Activated CD4-positive, alpha-beta T cell treated with anti-CD3 and anti-CD28 coated beads, Interleukin-2, Interleukin-6, amounts not matched to agents 100 ng/mL and 50 ng/mL, durations not matched to agents 16 hours and 8 hours (primary cell): ENCODE results near the gene ATG101.

ENCODE experiments used
- DNase-seq: peaks from one replicate; pipeline ENCODE4 v3.0.0-alpha.2; 2020

ATG101 gene

DNA sequence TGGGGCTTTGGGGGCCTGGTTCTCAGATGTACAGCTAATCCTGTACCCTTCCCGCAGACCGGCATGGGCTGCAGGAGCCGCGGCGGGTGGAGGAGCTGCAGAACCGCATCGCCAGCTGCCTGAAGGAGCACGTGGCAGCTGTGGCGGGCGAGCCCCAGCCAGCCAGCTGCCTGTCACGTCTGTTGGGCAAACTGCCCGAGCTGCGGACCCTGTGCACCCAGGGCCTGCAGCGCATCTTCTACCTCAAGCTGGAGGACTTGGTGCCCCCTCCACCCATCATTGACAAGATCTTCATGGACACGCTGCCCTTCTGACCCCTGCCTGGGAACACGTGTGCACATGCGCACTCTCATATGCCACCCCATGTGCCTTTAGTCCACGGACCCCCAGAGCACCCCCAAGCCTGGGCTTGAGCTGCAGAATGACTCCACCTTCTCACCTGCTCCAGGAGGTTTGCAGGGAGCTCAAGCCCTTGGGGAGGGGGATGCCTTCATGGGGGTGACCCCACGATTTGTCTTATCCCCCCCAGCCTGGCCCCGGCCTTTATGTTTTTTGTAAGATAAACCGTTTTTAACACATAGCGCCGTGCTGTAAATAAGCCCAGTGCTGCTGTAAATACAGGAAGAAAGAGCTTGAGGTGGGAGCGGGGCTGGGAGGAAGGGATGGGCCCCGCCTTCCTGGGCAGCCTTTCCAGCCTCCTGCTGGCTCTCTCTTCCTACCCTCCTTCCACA, 11.0 kb upstream of the ATG101 start:
- DNase-seq: no peak

DNA sequence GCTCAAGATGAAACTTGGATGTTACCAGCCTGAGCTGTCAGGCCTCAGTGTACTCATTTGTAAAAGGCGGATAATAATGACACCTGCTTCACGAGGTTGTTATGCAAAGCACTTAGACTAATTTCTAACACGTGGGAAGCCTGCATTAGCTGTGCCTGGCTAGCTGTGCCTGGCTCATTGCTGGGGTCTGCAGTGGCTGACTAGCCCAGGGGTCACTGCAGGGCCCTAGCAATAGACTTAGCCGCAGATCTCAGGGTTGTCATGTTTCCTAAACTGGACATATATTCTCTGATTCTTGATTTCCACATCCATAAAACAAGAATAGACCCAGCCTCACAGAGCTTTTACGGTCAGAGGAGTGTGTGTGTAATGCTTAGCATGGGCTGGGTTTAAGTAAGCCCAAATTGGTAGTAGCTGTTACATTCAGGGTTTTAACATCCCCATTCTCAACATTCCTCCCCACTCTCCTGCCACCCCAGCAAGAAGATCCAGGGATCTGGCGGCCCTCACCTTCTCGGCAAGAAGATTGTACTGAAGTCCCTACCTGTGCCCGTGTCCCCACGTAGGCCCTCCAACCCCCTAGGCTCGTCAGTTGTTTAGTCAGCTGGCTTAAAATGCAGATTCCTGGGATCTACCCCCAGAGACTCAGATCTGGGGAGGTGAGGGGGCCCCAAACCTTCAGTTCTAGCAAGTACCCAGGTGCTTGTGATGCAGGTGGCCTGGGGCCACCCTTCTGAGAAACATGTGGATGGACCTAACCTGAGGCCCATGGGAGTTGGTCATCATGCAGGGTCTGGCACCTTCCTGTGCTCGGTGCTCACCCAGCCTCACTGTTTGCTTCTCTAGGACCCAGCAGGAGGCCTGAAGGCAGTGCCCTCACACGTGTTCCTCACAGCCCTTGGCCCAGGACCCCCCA, 9.9 kb upstream of the ATG101 start:
- DNase-seq: no peak

DNA sequence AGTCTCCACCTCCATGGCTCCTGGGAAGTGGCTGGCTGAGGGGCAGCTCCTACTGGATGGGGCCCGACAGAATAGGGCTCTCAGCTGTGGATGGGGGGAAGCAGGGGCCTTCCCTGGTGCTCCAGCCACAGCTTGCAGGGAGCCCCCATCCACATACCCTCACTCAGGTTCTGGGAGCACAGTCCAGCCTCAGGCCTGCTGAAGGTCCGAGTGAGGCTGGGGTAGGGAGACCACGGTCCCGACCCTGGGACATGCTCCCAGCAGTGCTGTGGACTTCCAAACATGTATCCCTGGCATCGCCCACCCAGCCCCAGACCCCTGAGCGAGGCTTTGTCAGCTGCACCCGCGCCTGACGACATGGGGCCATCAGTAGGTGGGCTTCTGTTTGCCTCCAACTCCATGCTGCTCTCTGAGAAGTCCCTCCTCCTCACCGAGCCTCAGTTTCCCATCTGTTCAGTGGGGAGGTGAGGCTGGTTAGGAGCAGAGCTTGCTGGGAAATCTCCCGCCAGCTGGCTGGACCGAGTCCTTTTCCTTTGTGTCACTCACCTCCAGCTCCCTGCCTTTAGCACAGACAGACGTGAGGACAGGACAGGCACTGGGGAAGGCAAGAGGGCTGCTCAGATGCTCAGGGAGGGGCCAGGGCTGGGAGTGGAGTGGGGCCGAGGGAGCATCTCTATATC, 9.1 kb upstream of the ATG101 start:
- DNase-seq: no peak

DNA sequence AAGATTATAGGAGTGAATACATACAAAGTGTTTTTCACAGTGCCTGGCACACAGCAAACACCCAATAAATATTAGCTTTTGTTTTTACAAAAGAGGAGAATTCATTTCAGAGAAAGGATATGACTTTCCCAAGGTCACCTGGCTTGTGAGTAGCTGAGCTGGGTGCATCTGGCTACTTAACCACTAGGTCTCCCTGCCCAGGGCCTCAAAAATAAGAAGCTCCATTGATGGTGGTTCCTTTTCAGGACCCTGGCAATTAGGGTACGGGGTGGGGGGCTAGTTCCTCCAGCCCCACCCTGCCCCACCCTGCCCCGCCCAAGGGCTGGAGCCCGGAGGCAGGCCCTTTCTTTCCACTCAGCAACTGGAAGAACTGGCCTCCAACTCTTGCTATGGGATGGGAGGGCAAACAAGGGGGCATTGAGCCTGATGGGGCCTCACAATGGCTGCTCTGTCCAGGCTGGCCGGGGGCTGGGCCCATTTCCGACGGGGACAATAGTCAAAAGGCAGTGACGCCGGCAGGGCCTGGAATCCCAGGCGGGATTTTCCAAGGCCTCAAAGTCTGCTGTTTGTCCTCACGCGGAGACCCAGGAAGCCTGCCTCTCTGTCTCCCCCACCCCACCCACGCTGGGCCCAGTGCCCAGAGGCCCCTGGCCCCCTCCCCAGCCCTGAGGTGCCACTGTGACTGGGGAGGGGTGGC, 8.2 kb upstream of the ATG101 start:
- DNase-seq: no peak

DNA sequence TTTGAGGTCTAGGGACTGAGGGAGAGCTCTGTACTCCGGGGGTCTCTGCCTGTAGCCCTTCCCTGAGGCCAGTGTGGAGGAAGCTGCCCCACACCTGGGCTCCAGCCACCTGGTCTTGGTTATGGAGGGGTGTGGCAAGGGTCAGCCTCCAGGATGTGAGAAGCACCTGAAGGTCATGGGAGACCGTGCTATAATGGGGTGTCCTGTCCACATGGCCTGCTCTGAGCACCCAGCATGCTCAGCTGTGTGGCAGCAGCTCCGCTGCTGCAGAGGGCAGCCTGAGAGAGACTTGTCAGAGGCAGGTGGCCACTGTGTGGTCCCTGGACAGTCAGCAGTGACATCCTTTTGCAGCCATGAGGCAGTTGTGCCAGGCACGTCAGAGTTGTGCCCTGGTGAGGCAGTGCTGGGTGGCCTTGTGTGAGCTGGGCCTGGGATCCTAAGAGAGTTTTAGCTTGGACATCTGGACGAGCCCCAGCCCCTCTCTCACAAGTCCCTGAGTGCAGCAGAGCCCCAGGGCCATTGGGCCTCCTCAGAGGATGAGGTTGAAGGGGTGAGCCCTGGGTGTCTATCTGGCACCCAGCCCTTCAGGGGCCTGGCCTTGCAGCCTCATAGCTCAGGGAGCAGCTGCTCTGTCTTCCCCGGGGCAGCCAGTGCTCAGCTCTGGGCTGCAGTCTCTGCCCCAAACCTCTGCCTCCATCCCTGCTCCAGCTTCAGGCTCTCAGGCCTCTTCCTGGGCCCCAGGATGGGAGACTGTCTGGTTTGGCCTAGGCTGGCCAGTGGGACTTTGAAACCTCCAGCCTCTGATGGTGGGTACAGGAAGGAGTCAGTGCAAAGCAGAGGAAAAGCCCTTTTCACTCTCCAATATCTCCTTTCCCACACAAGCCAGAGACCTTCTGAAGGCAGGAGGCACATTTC, 7.4 kb upstream of the ATG101 start:
- no peak for DNase-seq

DNA sequence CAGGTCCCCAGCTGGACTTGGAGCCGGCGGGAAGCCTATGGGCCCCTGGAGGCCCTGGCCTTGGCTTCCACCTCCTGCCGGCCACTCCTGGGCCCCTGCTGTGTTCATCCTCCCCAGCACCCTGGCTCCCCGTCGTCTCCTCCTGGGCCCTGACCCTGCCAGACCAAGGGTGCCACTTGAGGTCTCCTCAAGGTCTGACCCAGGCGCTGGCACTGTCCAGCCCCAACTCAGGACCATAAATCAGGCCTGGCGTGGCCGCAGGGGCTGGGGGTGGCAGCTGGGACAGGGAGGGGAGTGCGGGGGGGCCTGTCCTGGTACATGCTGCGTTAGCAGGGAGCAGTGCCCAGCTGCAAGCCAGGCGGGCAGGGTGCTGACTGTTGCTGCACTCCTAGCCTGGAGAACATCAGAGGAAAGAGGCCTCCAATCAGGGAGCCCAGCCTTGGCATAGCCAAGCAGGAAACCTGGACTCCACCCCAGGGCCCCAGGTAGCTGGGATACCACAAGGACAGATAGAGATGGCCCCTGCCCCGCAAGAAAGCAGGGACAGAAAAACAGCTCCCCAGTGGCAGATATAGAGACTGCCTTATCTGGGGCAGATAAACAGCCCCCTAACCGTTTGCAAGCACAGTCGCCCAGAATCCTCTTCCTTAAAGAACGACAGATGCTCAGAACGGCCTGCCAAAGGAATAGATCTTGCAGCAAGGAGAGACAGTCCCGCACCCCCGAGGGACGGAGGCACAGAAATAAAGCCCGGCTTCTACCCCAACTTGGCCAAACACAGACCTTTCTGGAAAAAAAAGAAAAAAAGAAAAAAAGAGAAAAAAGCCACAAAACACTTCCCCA, 6.5 kb upstream of the ATG101 start:
- DNase-seq: no peak

DNA sequence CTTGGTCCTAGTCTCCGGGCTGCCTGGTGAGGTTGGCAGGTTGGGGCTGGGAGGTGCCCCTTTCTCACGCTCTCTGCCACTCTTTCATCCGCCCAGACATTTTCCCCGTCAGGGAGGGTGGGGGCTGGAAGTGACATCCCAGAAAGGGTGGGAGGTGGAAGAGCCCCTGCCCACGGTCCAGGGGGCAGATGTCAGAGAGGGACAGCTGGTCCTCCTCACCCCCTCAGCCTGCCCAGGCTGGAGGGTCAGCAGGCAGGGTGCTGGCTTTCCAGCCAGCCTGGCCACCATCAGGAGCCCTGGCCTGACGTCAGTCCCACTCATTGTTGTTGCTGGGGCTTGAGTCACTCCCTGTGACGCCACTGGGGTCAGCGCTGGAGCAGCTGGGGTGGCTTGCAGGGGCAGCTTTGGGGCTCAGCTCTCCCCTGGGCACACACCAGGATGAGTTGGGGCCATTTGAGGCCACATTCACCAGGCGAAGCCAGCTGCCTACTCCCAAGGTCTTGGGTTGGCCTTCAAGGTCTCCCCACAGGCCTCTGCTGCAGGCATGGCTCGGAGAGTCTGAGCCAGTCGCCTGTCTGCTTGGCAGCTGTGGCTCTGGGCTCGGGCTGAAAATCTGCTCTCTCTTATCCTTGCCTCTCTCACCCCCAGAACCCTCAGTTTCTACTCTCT, 5.7 kb upstream of the ATG101 start:
- no peak for DNase-seq

DNA sequence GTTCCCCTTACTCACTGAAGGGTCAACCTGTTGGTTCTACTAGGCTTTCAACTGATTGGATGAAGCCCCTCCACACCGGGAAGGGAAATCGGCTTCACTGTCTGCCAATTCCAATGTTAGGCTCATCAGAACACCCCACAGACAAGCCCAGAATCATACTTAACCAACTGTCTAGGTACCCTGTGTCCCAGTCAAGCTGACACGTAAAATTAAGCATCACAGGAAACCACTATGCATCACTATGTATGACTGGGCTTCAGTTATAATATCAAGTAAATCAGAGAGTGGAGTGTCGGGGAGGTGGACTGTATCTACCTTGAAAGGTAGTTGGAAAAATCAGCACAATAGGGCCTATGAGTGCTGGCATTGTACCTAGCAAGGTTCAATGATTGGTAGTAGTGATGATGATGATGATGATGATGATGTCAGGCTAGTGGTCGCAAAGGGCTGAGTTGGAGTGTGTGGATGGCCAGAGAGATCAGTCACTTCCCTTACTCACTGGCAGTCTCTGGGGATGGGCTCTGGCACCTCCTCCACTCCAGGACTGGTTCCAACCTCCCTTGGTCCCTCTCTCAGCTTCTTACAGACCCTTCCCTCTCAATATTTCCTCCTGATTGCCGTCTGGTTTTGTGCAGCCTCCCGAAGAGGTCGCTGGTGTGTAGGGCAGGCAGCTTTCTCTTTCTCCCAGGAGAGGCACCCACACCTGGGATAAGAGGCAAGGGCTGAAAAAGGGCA, 3.3 kb upstream of the ATG101 start:
- peak; percentile 38 for DNase-seq

DNA sequence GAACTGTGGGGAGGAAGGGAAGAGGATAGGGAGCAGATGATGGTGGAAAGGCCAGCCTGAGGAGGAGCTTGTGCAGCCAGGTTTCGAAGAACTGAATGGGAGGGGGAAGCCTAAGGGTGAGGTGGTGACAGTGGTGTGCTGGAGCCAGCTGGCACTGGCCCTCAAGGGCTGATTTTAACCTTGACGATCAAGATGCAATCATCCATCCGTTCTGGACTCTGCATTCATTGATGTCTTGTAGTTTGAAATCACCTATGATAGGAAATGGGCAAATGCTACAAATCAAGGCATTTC, 2.8 kb upstream of the ATG101 start:
- no peak for DNase-seq

DNA sequence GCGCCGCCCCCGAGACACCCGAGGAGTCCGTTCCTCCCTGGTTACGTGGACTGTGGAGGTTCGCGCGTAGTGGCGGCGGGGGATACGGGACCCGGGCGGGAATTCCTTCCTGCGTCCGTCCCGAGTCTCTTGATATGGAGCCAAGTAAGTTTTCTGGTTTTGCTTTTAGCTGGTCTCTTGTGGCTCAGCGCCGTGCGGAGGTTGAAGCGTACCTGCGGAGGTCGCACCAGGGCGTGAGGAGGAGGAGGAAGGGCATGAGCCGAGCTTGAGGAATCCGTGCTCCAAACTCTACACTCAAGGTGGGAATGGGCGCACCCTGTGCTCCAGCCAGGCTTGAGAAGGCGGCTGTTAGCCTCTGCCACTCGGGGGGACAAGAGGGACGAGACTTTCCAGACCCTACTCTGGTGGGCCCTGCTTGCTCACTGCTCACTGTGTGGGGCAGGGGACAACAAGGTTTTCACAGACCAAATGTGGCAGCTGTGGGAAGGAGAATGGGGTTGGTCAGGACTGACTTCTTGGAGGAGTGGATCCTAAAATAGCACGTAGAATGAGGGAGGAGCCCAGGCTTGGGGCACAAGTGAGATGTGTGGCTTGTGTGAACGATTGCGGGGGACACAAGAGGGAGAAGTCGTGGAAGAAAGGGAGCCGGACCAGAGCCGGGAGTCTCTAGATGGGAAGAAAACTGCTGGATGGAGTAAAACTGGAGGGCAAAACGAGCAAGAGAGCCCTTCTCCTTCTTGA, 577 bp downstream of the ATG101 start:
- peak; percentile 5 for DNase-seq

DNA sequence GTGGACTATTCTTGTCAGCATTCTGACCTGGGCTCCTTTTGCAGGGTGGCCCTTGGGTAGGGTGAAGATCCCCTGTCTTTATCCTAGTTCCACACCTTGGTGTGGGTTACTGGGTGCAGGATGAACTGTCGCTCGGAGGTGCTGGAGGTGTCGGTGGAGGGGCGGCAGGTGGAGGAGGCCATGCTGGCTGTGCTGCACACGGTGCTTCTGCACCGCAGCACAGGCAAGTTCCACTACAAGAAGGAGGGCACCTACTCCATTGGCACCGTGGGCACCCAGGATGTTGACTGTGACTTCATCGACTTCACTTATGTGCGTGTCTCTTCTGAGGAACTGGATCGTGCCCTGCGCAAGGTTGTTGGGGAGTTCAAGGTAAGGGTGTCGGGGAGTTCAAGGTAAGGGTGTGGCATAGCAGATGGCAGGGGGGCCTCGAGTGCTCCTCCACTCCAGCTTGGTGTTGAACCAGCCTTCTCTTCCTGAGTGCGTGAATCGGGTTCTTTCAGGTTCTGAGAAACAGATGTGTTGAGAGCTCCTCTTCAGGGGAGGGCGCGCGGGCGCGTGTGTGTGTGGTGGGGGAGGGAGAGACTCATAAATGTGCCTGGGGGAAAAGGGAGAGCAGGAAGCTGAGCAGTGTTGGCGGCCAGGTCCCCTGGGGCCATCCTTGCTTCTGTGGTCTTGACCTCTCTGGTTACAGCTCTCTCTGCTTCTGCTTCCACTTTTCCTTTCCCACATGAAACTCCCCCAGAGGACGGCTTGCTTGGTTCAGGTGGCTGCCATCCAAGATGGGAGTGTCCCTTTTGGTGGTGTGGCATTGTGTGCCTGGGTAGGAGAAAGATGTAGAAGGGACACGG, 4.0 kb downstream of the ATG101 start:
- DNase-seq: no peak

DNA sequence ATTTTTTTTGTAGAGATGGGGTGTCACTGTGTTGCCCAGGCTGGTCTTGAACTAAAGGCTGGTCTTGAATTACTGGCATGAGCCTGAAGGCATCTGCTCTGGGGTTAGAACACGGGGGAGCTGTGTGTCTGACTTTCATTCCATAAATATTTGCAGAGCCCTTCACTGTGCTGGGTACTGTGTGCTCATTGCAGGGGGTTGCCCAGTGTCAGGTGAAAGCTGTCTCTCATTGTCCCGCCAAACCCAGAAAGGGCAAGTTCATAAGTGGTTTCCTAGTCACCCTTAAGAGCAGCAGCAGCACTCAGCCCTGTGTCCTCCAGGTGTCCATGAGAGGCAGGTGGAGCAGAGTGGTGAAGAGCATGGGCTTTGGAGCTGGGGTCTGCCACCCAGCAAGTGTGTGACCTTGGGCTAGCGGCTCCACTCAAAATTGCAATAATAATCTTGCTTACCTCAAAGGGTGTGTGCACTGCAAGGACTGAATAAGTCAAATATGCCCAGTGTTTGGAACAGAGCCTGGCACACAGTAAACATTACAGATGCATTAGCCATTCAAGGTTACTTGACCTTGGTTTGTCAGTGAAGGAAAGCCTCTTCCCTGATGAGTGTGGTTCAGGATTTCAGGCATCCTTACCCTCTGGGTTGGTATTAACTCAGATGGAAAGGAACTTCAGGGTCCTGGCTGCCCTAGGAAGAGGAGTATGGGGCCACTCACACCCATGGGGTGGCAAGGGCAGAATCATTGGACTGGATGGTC, 5.4 kb downstream of the ATG101 start:
- DNase-seq: no peak

DNA sequence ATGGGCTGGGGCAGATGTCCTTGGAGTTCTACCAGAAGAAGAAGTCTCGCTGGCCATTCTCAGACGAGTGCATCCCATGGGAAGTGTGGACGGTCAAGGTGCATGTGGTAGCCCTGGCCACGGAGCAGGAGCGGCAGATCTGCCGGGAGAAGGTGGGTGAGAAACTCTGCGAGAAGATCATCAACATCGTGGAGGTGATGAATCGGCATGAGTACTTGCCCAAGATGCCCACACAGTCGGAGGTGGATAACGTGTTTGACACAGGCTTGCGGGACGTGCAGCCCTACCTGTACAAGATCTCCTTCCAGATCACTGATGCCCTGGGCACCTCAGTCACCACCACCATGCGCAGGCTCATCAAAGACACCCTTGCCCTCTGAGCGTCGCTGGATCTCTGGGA, 7.0 kb downstream of the ATG101 start:
- DNase-seq: no peak

DNA sequence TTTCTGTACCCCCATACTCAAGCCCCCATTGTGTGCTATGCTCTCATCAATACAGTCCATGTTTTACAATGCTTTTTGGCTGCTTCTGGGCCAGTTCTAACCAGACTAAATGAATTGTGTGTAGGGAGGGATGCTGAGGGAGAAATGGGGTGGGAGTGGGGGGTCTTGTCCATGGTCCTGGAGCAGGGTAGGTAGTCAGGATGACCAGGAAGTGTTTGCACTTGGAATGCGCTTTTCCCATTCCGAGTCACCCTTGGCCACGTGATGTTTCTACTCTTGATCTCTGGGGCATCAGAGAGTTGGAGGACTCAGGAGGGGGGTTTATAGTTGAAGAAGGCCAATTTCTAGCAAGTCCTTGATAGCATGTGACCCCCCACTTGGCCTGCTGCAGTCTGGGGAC, 8.5 kb downstream of the ATG101 start:
- no peak for DNase-seq

DNA sequence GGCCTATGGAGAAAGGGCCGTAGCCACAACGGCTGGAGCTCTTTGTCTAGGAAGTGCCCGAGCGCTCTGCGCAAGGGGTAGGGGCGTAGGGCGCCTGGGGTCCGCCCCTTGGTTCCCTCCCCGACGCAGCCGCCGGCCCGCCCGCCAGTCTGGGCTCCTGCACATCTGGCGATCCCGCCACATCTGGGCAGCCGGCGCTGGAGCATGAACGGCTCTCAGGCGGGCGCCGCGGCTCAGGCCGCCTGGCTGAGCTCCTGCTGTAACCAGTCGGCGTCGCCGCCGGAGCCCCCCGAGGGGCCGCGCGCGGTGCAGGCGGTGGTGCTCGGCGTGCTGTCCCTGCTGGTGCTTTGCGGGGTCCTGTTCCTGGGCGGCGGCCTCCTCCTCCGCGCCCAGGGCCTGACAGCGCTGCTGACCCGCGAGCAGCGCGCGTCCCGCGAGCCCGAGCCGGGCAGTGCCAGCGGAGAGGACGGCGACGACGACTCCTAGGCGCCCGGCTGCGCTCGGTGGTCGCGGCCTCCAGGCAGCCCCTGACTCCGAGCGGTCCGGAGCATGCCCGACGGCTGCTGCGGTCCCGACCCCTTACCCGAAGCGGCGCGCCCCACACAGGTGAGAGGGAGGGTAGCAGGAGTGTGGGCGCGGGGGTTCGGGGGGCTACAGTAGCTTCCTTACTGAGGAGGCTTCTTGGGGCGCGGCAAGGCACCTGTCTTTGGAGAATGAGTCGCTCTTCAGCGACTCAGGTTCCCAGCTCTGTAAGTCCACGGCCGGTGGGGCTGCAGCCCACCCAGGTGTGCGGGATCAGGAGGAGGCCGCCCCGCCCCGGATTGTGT, 10.0 kb downstream of the ATG101 start, which contains the start of gene SMIM41:
Gene SMIM41 (plus strand): TSS at position 129 of the 827 bp plus-strand sequence. CDS start 76 bp downstream, at position 205.
- no peak for DNase-seq
